HG03039 (cell line): ENCODE results near the gene USP7.
"Not testable (repeated sequence)": the region's sequence is repeated elsewhere in the genome, so short reads cannot be mapped to it uniquely, and the experiment has no call there.

Experiments
- ATAC-seq: cut with Tn5 transposase; IDR thresholded peaks from one replicate; pipeline ENCODE4 v1.9.1; 2021; ENCODE audit warnings: mild to moderate bottlenecking, moderate library complexity; ENCODE audit not compliant: unreplicated experiment

USP7 gene

GRCh38 chr16:8928467-8928957, 35.2 kb downstream of the USP7 start:
- no peak for ATAC-seq

- ATAC-seq: no peak
Measured at GRCh38 chr16:8926827-8927226, 36.9 kb downstream of the USP7 start.

- no peak for ATAC-seq
Measured at GRCh38 chr16:8925455-8925854, 38.3 kb downstream of the USP7 start.

GRCh38 chr16:8924214-8924613, 39.5 kb downstream of the USP7 start:
- ATAC-seq: no peak

GRCh38 chr16:8923199-8923598, 40.5 kb downstream of the USP7 start:
- no peak for ATAC-seq

- no peak for ATAC-seq
Measured at GRCh38 chr16:8921347-8921984, 42.2 kb downstream of the USP7 start.

- ATAC-seq: no peak
Measured at GRCh38 chr16:8920645-8921346, 42.9 kb downstream of the USP7 start.

GRCh38 chr16:8919934-8920462, 43.7 kb downstream of the USP7 start:
- no peak for ATAC-seq

GRCh38 chr16:8919089-8919933, 44.4 kb downstream of the USP7 start:
- no peak for ATAC-seq

- not testable (repeated sequence) for ATAC-seq
Measured at GRCh38 chr16:8917336-8917735, 46.4 kb downstream of the USP7 start.

GRCh38 chr16:8916541-8917225, 47.0 kb downstream of the USP7 start:
- ATAC-seq: no peak

- no peak for ATAC-seq
Measured at GRCh38 chr16:8915722-8916301, 47.9 kb downstream of the USP7 start.

- no peak for ATAC-seq
Measured at GRCh38 chr16:8914098-8914497, 49.6 kb downstream of the USP7 start.

- no peak for ATAC-seq
Measured at GRCh38 chr16:8912793-8913192, 50.9 kb downstream of the USP7 start.

GRCh38 chr16:8910811-8911210, 52.9 kb downstream of the USP7 start:
- ATAC-seq: no peak

- ATAC-seq: no peak
Measured at GRCh38 chr16:8908810-8909468, 54.8 kb downstream of the USP7 start.

- ATAC-seq: no peak
Measured at GRCh38 chr16:8907096-8907495, 56.6 kb downstream of the USP7 start.

GRCh38 chr16:8905795-8906591, 57.7 kb downstream of the USP7 start:
- no peak for ATAC-seq

GRCh38 chr16:8905168-8905762, 58.4 kb downstream of the USP7 start:
- no peak for ATAC-seq
